GM12874 (cell line): Measurements from ENCODE around the gene DAPK2.

ENCODE experiments used
- TF ChIP-seq, protein P1 (sequence below): IDR thresholded peaks from 2 replicates; pipeline ENCODE4 v1.5.1; 2011; ENCODE audit warnings: low read depth, mild to moderate bottlenecking, control low read depth, low read length, moderate library complexity; ENCODE audit not compliant: insufficient read depth

DAPK2 gene

DNA sequence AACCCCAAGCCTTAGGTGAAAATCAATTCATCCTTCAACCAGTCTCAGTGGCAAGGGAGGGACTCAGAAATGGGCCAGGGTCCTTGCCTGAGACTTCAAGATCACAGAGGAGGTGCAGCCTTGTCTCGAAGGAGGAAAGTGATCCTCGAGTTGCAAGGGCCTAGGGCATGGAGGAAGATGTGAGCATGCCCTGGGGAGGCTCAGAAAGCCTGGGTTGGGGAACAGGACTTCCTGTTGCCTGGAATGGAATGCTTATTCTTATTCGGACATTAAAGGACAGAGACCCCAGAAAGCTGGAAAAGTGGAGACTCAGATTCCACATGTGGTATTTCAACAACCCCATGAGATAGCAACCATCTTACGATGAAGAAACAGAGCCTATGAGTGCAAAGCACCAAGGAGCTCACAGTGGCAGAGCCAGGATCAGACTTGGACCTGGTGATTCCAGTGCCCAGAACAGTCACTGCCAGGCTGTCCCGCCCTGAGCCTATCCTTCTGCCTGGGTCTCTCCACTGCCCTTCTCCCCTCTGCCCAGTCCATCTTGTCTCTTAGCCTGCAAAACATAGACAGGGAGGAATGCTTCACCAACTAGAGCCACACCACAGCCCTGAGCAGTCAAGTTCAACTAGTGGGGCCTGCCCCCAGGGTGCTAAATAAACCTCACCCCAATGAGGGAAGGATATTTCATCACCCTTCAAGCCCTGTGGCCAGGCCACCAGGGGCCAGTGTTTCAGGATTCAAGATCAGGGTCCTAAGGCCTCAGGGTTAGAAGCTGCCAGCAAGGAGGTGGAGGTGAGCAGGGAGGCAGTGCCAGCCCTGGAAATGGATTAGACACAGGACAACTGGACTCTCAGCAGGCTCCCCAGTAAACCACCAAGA is 21.9 kb downstream of the DAPK2 start:
- TF ChIP-seq, protein P1, sequence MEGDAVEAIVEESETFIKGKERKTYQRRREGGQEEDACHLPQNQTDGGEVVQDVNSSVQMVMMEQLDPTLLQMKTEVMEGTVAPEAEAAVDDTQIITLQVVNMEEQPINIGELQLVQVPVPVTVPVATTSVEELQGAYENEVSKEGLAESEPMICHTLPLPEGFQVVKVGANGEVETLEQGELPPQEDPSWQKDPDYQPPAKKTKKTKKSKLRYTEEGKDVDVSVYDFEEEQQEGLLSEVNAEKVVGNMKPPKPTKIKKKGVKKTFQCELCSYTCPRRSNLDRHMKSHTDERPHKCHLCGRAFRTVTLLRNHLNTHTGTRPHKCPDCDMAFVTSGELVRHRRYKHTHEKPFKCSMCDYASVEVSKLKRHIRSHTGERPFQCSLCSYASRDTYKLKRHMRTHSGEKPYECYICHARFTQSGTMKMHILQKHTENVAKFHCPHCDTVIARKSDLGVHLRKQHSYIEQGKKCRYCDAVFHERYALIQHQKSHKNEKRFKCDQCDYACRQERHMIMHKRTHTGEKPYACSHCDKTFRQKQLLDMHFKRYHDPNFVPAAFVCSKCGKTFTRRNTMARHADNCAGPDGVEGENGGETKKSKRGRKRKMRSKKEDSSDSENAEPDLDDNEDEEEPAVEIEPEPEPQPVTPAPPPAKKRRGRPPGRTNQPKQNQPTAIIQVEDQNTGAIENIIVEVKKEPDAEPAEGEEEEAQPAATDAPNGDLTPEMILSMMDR, result no peak

DNA sequence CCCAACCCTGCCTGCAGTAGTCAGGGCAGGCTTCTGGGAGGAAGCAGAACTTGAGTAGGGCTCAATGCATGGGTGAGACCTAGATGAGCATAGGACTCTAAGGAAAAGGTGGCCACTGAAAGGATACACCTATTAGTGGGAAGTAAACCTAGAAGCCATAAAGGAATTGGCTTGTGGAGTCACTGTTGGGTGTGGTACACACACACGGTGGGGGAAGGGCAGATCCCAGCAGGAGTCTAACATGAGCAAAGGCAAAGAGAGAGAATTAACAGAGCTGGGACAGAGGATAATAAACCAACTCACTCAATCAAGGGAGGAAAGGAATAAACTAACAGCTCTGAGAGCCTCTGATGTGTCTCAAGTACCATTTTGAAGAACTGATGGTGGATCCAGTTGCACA is 23.1 kb downstream of the DAPK2 start:
- TF ChIP-seq, protein P1, result no peak

DNA sequence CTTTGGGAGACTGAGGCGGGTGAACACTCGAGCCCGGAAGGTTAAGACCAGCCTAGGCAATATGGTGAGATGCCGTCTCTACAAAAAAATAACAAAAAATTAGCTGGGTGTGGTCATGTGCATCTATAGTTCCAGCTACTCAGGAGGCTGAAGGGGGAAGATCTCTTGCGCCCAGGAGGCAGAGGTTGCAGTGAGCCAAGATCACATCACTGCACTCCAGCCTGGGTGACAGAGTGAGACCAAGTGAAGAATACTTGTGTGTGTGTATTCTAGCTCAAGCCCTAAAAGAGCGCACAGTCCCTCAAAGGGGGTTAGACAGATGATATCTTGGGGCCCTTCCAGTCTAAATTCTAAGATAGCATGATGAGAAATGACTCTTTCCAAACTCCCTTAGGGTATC is 23.7 kb downstream of the DAPK2 start:
- TF ChIP-seq, protein P1, result no peak

DNA sequence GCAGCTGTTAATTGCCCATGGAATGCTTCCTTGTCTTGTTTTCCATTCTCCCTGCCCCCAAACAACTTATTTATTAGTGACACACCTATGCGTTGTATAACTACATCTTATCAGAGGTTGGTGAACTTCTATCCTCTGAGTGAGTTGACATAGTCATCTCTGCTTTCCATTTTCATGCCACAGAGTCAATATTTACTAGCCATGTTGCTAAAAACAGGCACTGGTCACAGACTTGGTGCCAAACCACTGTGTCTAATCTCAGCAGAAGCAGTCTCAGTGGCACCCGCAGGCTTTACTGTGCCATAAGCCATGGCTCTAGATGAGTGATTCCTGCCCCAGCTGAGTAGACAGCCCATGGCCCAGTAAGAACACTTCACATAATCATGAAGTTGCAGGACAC is 26.5 kb downstream of the DAPK2 start:
- TF ChIP-seq, protein P1, result no peak

DNA sequence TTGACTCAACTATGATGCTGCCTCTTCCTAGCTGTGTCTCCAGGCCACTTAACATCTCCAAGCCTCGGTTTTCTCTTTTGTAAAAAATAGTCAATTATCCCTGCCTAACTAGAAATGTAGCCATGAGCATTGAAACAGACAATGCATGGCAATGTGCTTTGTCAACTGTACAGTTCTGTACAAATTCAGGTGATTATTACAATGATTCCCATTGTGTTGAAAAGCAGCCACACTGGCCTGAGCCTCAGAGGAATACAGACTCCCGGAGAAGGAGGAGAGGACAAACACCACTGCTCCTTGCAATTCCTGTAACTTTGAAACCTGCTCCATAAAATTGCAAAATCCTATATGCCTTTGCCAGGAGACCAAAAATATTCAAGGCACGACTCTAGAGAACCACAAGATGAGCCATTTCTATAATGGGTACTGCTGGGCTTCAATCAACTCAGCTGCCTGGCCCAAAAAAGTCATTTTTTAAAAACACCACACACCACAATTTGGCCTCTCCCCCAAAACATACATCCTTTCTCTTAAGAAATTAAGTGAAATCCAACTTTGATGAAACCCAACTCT is 28.6 kb downstream of the DAPK2 start:
- TF ChIP-seq, protein P1, result no peak

DNA sequence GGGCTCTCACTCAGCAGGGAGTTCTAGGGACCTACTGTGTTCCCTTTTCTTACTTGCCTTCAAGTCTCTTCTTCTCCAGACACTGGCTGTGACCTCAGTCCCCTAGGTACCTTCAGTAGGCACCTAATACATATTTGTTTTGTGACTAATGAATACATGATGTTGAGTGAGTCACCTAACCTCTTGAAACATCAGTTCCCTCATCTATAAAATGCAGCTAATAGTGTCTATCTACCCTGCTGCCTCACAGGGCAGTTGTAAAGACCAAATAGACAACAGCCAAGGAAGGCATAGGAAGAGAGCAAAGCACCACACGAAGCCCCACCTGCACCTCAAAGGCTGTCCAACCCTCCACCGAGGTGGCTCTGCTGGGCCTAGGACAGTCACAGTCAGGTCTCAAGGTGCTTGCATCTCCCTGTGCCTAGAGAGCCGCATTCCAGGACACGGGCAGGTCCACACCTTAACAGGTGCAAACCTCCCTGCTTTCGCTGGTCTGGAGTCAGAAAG is 29.1 kb downstream of the DAPK2 start:
- TF ChIP-seq, protein P1, result no peak

DNA sequence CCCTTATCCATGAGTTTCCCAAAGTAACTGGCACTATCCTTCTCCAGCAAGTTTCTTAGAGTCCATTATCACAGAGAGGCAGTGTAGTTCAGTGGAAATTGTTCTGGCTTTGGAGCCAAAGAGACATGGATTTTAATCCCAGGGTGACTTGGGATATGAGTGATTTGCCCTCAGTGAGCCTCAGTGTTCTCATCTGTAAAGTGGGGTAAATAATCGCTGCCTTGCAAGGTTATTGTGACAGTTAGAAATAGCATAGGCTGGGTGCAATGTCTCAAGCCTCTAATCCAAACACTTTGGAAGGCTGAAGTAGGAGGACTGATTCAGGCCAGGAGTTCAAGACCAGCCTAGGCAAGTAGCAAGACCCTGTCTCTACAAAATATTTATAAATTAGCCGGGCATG is 30.0 kb downstream of the DAPK2 start:
- TF ChIP-seq, protein P1, result no peak
